ENCODE results near the gene CDH22.

DNA sequence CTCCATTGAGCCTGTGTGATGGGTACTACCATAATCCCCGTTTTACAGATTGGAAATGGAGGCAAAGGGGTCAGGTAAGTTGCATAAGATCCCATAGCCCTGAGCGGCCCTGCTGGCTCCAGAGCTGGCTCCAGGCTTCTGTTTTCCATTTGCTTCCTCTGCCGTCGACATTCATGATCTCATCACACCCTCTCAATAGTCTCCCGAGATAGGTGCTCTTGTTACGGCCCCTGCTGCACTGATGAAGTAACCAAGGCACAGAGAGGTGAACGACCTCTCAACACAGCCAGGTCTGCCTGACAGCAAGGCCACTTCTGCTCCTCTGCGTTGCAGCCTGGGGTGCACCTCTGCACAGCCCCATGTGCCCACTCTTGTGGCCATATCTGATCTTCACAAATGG, 16.9 kb downstream of the CDH22 start:
- TF ChIP-seq POLR2A (IDR thresholded peaks at IDR 0.05) (no peak), CTCF (IDR thresholded peaks at IDR 0.05) (no peak)
